Cerebellar nuclear complex (tissue), 1 donor: Measurements from ENCODE around the gene EXOC3L2.
"Not testable (repeated sequence)": the region's sequence is repeated elsewhere in the genome, so short reads cannot be mapped to it uniquely, and the experiment has no call there.

Experiments used
- DNase-seq, 2 experiments: peaks; one replicate each; lab custom pipeline; 2025; lab: John Stamatoyannopoulos, UW

EXOC3L2 gene

GRCh38 chr19:45245334-45245787 is at the start of gene EXOC3L2:
TSS of gene EXOC3L2 (minus strand) at chr19:45245407. CDS start at chr19:45239045, 6,362 bp downstream.
- DNase-seq: no peak

GRCh38 chr19:45294291-45295029 is 49.3 kb upstream of the EXOC3L2 start:
- DNase-seq: peak in 1 of 2 experiments; percentile 2

- no peak for DNase-seq
Measured at GRCh38 chr19:45293682-45294081, 48.5 kb upstream of the EXOC3L2 start.

- DNase-seq: no peak
Measured at GRCh38 chr19:45291834-45292233, 46.6 kb upstream of the EXOC3L2 start.

GRCh38 chr19:45290381-45290931 is 45.2 kb upstream of the EXOC3L2 start:
- no peak for DNase-seq

- DNase-seq: no peak
Measured at GRCh38 chr19:45283443-45284033, 38.3 kb upstream of the EXOC3L2 start.

- DNase-seq: no peak
Measured at GRCh38 chr19:45280471-45280961, 35.3 kb upstream of the EXOC3L2 start.

- DNase-seq: no peak
Measured at GRCh38 chr19:45279587-45280192, 34.5 kb upstream of the EXOC3L2 start.

GRCh38 chr19:45278087-45278486 is 32.9 kb upstream of the EXOC3L2 start:
- no peak for DNase-seq

- DNase-seq: no peak
Measured at GRCh38 chr19:45276284-45276687, 31.1 kb upstream of the EXOC3L2 start.

GRCh38 chr19:45275370-45275971 is 30.3 kb upstream of the EXOC3L2 start:
- DNase-seq: no peak

GRCh38 chr19:45273521-45273855 is 28.3 kb upstream of the EXOC3L2 start:
- DNase-seq: no peak

- DNase-seq: no peak
Measured at GRCh38 chr19:45271735-45272108, 26.5 kb upstream of the EXOC3L2 start.

GRCh38 chr19:45271098-45271734 is 26.0 kb upstream of the EXOC3L2 start:
- no peak for DNase-seq

- DNase-seq: not testable (repeated sequence)
Measured at GRCh38 chr19:45269939-45270338, 24.7 kb upstream of the EXOC3L2 start.

- DNase-seq: no peak
Measured at GRCh38 chr19:45267296-45267695, 22.1 kb upstream of the EXOC3L2 start.

GRCh38 chr19:45265375-45265774 is 20.2 kb upstream of the EXOC3L2 start:
- no peak for DNase-seq

- DNase-seq: no peak
Measured at GRCh38 chr19:45264781-45265317, 19.6 kb upstream of the EXOC3L2 start.

GRCh38 chr19:45263013-45263412 is 17.8 kb upstream of the EXOC3L2 start:
- DNase-seq: no peak

GRCh38 chr19:45262570-45262969 is 17.4 kb upstream of the EXOC3L2 start:
- no peak for DNase-seq

GRCh38 chr19:45258862-45259261 is 13.7 kb upstream of the EXOC3L2 start:
- no peak for DNase-seq

GRCh38 chr19:45256836-45257235 is 11.6 kb upstream of the EXOC3L2 start:
- DNase-seq: no peak
